Raji (cell line): ENCODE data around the gene SCGB3A1.

Experiments
- POLR2A ChIP-seq: IDR thresholded peaks from 2 replicates; pipeline ENCODE4 v1.6.1; 2011; ENCODE audit warnings: low read depth, low read length, control low read depth; ENCODE audit not compliant: insufficient read depth

SCGB3A1 gene

DNA sequence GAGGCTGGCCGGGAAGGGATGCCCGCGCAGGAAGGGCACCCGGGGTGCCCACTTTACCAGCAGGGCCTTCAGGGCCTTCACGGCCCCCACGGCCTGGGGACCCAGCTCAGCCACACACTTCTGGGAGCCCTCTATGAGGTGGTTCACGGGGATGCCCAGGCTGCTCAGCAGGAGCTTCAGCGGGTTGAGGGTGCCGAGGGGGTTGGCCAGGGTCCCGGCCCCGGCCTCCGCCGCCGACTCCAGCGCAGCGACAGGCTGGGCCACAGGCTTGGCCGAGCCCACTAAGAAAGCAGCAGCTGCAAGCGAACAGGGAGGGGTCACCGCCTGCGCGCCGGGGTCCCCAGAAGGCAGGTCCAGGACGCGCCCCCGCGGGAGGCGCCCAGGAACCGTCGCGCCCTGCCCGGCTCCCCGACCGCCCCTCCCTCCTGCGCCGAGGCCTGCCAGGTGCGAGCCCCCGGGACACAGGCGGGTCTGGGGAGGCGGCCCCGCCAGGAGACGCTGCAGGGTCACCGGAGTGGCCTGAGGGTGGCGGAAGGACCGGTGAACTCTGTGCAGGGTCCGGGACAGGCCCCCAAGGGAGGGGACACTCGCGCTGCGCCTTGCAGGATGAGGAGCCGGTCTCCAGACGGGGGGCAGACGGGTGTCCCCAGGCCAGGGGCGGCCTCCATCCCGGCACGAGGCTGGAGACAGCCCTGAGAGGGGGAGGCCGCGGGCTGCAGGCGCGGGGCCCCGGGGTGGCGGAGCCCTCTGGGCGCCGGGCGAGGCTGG, 572 bp downstream of the SCGB3A1 start:
- TF ChIP-seq POLR2A = no peak

DNA sequence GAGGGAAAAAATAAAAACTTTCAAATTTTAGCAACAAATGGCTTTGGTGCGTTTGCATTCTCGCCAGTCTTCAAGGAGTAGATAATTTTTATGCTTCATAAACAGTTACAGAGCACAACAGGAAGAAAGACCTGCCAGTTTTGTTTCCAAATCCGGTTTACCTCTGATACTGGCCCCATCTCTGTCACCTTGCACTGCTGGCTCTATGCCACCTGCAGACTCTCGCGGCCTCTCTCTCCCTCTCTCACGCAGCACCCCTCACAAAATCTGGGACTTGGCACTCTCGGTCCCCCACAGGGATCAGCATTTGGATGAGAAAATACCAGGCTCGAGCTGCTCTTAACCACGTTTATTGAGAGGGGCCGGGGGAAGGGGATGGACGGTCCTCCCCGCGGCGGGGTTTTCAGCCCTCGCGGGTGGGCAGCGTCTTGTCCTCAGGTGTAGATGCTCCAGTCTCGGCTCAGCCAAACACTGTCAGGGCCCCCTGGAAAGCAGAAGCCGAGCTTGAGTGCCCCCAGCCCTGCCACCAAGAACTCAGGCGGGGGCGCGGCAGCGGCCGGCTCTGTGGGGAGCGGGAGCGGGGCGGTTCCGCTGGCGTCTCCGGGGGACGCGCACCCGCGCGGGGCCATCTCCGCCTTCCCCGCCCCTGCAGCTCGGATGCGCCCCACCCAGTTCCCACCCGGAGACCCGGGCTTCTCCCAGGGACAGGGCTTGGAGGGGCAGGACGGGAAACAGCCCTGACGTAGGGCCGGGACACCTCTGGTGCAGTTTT, 1.3 kb downstream of the SCGB3A1 start:
- no peak for TF ChIP-seq POLR2A

DNA sequence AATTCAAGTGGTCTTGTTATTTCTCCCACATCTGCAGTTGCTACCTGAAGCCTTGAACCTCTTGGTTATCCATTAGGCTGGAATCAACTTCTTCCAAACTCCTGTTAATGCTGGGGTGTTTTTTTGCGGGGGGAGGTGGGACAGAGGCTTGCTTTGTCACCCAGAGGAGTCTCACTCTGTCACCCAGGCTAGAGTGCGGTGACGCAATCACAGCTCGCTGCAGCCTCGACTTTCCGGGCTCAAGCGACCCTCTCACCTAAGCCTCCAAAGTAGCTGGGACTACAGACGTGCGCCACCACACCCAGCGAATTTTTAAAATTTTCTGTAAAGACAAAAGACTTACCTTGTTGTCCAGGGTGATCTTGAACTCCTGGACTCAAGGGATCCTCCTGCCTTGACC, 4.4 kb downstream of the SCGB3A1 start:
- TF ChIP-seq POLR2A = no peak

DNA sequence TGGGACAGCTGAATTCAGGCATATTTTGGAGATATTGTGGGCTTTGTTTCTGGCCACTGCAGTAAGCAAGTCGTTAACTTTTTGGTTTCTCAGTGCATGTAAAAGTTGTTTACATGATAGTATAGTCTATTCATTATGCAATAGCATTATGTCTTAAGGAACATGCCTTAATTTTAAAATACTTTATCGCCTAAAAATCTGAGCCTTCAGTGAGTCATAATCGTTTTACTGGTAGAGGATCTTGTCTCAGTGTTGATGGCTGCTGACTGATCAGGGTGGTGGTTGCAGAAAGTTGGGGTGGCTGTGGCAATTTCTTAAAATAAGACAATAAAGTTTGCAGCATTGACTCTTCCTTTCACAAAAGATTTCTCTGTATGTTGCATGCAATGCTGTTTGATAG, 5.1 kb downstream of the SCGB3A1 start:
- TF ChIP-seq POLR2A = no peak

DNA sequence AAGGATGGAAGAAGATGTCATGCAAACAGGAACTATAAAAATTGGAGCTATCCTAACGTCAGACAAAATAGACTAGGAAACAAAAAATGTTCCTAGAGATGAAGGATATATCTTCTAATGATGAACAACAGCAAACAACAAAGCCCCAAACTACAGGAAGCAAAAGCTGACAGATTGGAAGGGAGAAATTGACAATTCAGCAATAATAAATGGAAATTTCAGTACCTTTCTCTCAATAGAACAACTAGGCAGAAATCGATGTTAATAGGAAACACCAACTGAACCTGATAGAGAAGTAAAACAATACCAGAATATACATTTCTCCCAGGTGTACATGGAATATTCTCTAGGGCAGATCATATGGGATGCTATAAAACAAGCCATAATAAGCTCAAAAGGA, 7.6 kb downstream of the SCGB3A1 start:
- TF ChIP-seq POLR2A = no peak

DNA sequence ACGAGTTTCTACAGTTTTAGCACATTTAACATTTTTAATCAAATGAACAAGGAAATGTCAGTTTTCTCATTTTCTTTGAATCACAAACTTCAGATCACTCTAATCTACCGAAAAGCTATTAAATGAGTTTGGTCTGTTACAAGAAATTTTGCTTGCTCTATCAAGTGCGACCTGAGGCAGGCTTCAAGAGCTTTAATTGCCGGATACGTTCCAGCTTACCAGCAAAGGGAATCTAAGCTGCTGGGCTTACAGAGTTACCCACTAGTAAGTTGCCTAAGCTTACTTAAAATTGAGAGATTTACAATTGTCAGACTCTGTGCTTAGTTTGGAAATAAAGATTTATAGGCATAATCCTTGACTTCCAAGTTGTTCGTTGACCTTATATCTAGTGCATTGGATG, 10.6 kb downstream of the SCGB3A1 start:
- TF ChIP-seq POLR2A = no peak

DNA sequence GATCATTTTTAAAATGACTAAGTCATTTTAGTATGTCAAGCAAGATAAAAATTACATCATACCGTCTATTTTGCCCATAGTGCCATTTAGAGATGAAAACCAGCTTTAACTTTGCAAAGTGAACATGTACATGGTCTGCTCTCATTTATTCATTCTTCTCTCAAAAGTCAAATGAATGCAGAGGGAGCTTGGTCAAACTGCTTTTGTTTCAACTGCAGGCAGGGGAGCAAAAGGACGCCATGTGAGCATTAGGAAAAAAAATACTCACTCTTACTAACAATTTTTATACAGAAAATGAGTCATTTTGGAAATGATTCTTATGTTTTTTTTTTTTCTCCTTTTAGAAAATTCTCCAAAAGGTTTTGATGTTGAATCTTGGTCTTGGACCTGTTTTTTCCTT, 15.7 kb downstream of the SCGB3A1 start:
- TF ChIP-seq POLR2A = no peak

DNA sequence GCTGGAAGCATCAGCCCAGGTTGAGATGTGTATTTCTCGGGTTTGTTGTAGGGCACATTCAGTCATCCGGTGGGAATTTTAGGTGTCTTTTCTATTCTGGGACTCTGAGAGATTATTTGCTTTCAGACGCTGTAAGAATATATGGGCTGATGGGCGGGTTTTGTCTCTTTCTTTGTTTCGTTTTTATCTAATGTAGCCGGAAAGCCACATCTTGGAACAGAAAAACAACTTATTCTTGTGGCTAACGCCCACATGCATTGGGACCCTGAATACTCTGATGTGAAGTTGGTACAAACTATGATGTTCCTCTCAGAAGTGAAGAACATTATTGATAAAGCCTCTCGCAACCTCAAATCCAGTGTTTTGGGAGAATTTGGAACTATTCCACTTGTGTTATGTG, 22.4 kb downstream of the SCGB3A1 start:
- TF ChIP-seq POLR2A = no peak

DNA sequence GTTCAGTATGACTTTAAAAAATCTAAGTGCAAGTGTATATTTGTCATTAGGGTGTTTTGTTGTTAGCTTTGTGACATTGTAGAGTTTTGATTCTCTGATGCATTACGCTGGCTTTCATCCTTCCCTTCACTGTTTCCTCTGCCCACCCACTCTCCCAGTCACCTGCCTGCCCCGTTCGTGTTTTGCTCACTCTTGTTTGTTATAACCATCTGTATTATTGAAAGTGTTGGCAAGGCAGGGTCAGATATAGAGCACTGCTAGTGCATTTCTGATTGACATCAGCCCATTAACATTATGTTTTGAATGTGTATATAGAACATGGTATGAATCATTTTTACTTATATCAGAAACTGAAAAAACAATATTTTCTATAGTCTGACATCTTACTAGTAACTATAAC, 27.3 kb downstream of the SCGB3A1 start:
- TF ChIP-seq POLR2A = no peak

DNA sequence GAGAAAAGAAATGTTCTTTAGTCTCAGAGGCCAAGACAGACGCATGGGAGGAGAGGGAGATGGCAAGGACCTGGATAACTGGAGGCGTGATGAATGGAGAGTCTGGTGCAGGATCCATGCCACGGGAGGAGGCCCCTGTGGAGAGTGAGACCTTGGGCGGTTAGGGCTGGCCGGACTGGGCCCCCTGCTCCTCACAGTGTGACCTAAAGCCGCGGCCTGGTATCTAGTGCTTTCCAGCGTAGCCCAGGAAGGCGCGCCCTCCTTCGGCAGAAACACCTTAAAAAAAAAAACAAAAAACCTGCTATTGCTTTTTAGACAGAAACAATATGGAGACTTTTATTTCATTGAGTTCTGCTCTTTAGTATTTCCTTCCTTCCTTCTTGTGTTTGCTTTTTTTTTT, 33.1 kb downstream of the SCGB3A1 start:
- no peak for TF ChIP-seq POLR2A

DNA sequence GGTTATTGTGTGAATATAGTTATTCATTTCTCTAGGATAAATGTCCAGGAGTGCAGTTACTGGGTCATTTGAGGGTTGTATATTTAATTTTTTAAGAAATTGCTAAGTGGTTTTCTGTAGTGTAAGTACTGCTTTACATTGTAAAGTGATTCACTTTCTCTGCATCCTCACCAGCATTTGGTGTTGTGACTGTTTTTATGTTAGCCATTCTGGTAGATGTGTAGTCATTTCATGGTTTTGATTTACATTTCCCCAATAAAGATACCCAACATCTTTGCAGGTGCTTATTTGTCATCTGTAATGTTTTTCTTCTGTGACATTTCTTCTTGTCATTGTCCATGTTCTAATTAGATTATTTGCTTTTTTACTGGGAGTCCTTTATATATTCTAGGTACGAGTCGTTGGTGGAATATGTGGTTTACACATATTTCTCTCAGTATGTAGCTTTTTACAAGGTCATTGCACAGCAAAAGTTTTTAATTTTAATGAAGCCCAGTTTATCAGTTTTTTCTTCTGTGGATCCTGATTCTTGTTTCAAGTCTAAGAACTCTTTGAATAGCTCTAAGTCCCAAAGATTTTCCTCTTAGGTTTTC, 34.0 kb downstream of the SCGB3A1 start:
- TF ChIP-seq POLR2A = no peak

DNA sequence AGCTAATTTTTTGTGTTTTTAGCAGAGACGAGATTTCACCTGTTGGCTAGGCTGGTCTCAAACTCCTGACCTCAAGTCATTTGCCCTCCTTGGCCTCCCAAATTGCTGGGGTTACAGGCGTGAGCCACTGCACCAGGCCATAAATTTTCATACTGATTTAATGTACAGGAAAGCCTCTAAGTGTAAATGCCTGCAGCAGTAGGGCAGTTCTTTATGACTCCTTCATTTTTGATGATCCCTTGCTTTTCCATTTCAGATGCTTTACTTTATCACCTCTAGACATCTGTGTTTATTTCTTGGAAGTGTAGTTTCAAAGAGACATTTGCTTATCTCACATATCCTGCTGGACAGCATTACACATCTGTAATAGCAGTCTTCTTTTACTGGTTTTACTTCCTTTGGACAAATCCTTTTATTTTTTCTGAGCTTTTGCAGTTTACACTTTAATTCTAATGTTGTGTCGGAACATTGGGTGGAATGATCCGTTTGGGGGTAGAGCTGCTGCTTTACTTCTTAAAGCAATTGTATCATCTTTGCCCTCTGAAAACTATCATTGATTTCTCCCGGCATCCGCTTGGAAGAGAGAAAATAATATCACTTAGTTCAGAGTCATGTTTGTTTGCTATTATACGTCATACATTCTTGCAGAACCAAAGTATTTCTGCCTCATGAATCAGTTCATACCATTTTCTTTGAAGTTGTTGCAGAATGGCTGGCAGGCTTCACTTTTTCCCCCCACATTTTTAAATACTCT, 36.0 kb downstream of the SCGB3A1 start:
- TF ChIP-seq POLR2A = no peak

DNA sequence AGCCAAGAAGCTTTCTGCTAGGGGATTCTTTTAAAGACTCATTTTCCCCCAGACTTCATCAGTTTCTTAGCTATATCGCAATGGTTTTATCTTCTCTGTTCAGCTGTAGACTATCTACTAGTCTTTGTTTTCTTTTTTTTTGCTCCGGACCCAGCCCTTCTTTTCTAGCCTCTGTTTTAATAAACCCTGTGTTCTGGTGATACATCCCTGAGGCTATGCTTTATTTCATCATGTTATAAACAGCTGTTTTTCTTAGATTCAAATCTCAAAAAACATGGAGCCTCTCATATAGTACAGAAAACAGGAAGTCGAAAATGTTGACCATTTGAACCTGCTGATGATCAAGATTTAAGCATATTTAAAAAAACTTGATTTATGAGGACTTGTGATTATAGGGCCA, 37.8 kb downstream of the SCGB3A1 start:
- no peak for TF ChIP-seq POLR2A

DNA sequence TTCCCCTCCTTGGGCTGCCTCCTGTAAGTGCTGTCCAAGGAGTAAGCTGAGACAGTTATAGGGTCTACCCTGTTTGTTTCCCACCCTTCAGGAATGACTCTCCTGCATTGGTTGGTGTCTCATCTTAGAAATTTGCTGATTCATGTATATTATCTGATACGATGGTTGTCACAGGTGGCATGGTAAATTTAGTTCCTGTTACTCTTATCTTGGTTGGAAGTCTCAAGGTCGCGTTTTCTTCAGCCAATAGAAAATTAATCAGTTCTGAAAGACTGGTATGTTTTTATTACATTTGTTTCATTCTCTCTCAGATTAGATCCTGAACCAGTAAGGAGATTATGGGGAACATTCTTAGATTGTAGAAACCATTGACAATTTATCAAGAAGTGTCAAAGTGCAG, 42.7 kb downstream of the SCGB3A1 start:
- TF ChIP-seq POLR2A = no peak

DNA sequence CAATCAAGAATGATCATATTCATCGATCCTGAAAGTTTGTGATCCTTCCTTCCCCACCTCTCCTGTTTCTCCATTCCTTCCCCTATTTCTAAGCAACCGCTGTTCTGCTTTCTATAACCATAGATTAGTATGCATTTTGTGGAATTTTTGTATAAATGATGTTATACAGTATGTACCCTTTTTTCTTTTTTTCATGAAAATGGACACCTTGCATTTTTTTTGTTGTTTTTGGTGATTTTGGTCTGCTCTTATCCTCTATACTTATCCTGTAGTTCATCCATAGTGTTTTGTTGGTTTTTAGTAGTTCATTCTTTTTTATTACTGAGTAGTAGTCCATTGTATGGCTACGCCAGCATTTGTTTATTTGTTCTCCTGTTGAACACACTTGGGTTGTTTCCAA, 46.1 kb downstream of the SCGB3A1 start:
- TF ChIP-seq POLR2A = no peak
